Skeletal muscle satellite cell (primary cell): ENCODE measurements around the gene MT1H.
"Not testable (repeated sequence)": the region's sequence is repeated elsewhere in the genome, so short reads cannot be mapped to it uniquely, and the experiment has no call there.

ENCODE experiments used
- H3K27me3 ChIP-seq: 2 replicates; pipeline ENCODE4 v1.7.0; 2013; ENCODE audit warnings: low read length; ENCODE audit not compliant: control insufficient read depth, insufficient read depth
- H3K36me3 ChIP-seq: 2 replicates; pipeline ENCODE4 v1.7.0; 2013; ENCODE audit warnings: mild to moderate bottlenecking, control low read depth, low read length; ENCODE audit not compliant: insufficient read depth
- H3K4me1 ChIP-seq: 2 replicates; pipeline ENCODE4 v1.7.0; 2013; ENCODE audit warnings: low read length; ENCODE audit not compliant: control insufficient read depth, insufficient read depth
- H3K4me2 ChIP-seq: 2 replicates; pipeline ENCODE4 v1.7.0; 2013; ENCODE audit warnings: mild to moderate bottlenecking, low read length
- H3K4me3 ChIP-seq: 2 replicates; pipeline ENCODE4 v1.7.0; 2013; ENCODE audit warnings: low read length
- H3K9ac ChIP-seq: 2 replicates; pipeline ENCODE4 v1.7.0; 2013; ENCODE audit warnings: mild to moderate bottlenecking, low read depth, low read length, moderate library complexity
- H3K9me3 ChIP-seq: replicated peaks from 2 replicates; pipeline ENCODE4 v1.7.0; 2013; ENCODE audit warnings: mild to moderate bottlenecking, control low read depth, low read length

Gene MT1H

GRCh38 chr16:56716761-56717160 is 47.1 kb downstream of the MT1H start:
- peaks cover 13% of the 10 kb centered on the region for H3K27me3 ChIP-seq
- H3K9ac ChIP-seq = no peak overlapping the region
- no peak overlapping the region for H3K4me2 ChIP-seq
- H3K4me3 ChIP-seq = no peak overlapping the region
- H3K36me3 ChIP-seq = no peaks in the 10 kb centered on the region
- H3K9me3 ChIP-seq = no peaks in the 10 kb centered on the region
- H3K4me1 ChIP-seq = no peaks in the 10 kb centered on the region

- H3K36me3 ChIP-seq, H3K4me3 ChIP-seq, H3K9me3 ChIP-seq, H3K9ac ChIP-seq, H3K4me2 ChIP-seq, H3K4me1 ChIP-seq: not testable (repeated sequence)
- H3K27me3 ChIP-seq = peaks cover 14% of the 10 kb centered on the region
Observed at GRCh38 chr16:56717532-56717931, 47.9 kb downstream of the MT1H start.
